Upper lobe of right lung (tissue), 1 donor: Measurements from ENCODE around the gene OSBPL6. TPM values are rescaled to one million over a fixed set of nuclear protein-coding genes. Genes with fewer than 3 reads are reported as not detected.
A peak's percentile ranks its signal among the peaks of the same experiment; 100 is the strongest.

Experiments
- ATAC-seq: fragments of 200-7000 bp; cut with Tn5 transposase; one replicate; pipeline ENCODE4 v1.9.1; 2020; ENCODE audit warnings: mild to moderate bottlenecking, moderate library complexity
- DNase-seq: peaks from one replicate; pipeline ENCODE4 v3.0.0-alpha.2; 2020
- H3K27ac ChIP-seq: fragments of 200-600 bp; one replicate; pipeline ENCODE4 v1.8.0; 2022
- H3K27me3 ChIP-seq: fragments of 200-600 bp; one replicate; pipeline ENCODE4 v1.8.0; 2022; ENCODE audit warnings: mild to moderate bottlenecking
- H3K36me3 ChIP-seq: fragments of 200-600 bp; one replicate; pipeline ENCODE4 v1.8.0; 2022
- H3K4me1 ChIP-seq: fragments of 200-600 bp; one replicate; pipeline ENCODE4 v1.8.0; 2022
- H3K4me3 ChIP-seq: fragments of 200-600 bp; one replicate; pipeline ENCODE4 v1.8.0; 2022; ENCODE audit warnings: mild to moderate bottlenecking
- H3K9me3 ChIP-seq: fragments of 200-600 bp; one replicate; pipeline ENCODE4 v1.8.0; 2022
- CTCF ChIP-seq: fragments of 200-600 bp; IDR thresholded peaks from one replicate; pipeline ENCODE4 v1.8.0; 2022; ENCODE audit warnings: antibody characterized with exemption
- intact Hi-C: fragments of 100-400 bp; cut with DNase I; formaldehyde crosslinking; loops from one replicate; pipeline ENCODE4 v1.11.0; 2022
- total RNA-seq: library from RNA; stranded (reverse); fragmentation: NEBNext Ultra II Directional; extraction: Animal tissue kit (Norgen Biotek cat#: 25700); gene quantifications from one replicate; pipeline ENCODE4 v1.2.1, GENCODE V29; 2021
- donor health status: DM: no; HTN: yes; CAD: no; lungs with severe emphysema.

The OSBPL6 gene
- total RNA-seq, 1 donor from 2014 or later = 2.6 TPM

- Histone ChIP-seq H3K27ac (no peak overlapping the region), H3K4me1 (no peaks in the 10 kb centered on the region), H3K36me3 (no peaks in the 10 kb centered on the region), H3K4me3 (no peak overlapping the region), H3K27me3 (no peaks in the 10 kb centered on the region), H3K9me3 (no peaks in the 10 kb centered on the region)
- ATAC-seq = no peak
- intact Hi-C loops = no loop called here
- DNase-seq = no peak
- no peak for TF ChIP-seq CTCF
Observed at GRCh38 chr2:178269438-178270224, 75.3 kb downstream of the OSBPL6 start.

GRCh38 chr2:178270338-178270737 lies 76.0 kb downstream of the OSBPL6 start:
- no peak for TF ChIP-seq CTCF
- Histone ChIP-seq H3K27me3 (no peaks in the 10 kb centered on the region), H3K36me3 (no peaks in the 10 kb centered on the region), H3K4me3 (no peak overlapping the region), H3K9me3 (no peaks in the 10 kb centered on the region), H3K4me1 (no peaks in the 10 kb centered on the region), H3K27ac (no peak overlapping the region)
- DNase-seq (no peak), ATAC-seq (no peak)
- intact Hi-C loops = no loop called here

GRCh38 chr2:178271094-178271493 lies 76.8 kb downstream of the OSBPL6 start:
- TF ChIP-seq CTCF = no peak
- Histone ChIP-seq H3K27me3 (no peaks in the 10 kb centered on the region), H3K4me3 (no peak overlapping the region), H3K27ac (no peak overlapping the region), H3K36me3 (no peaks in the 10 kb centered on the region), H3K9me3 (no peaks in the 10 kb centered on the region), H3K4me1 (no peaks in the 10 kb centered on the region)
- no peak for ATAC-seq
- intact Hi-C loops = no loop called here
- DNase-seq = no peak

GRCh38 chr2:178271629-178272333 lies 77.5 kb downstream of the OSBPL6 start:
- H3K36me3 ChIP-seq = no peaks in the 10 kb centered on the region
- H3K9me3 ChIP-seq = no peaks in the 10 kb centered on the region
- no peaks in the 10 kb centered on the region for H3K4me1 ChIP-seq
- H3K4me3 ChIP-seq = no peak overlapping the region
- H3K27ac ChIP-seq = no peak overlapping the region
- TF ChIP-seq CTCF = no peak
- ATAC-seq (peak; percentile 55), DNase-seq (no peak)
- no peaks in the 10 kb centered on the region for H3K27me3 ChIP-seq
- intact Hi-C loops = no loop called here

- no peak for ATAC-seq
Observed at GRCh38 chr2:178273787-178274360, 79.6 kb downstream of the OSBPL6 start.

More at GRCh38 chr2:178273787-178274360, 79.6 kb downstream of the OSBPL6 start:
- Histone ChIP-seq H3K9me3 (no peaks in the 10 kb centered on the region), H3K27me3 (no peaks in the 10 kb centered on the region), H3K4me3 (no peak overlapping the region), H3K27ac (no peak overlapping the region), H3K36me3 (no peaks in the 10 kb centered on the region), H3K4me1 (no peaks in the 10 kb centered on the region)
- intact Hi-C loops = no loop called here
- no peak for TF ChIP-seq CTCF
- DNase-seq = no peak
